CD8-positive, alpha-beta memory T cell (primary cell): ENCODE data around the gene YTHDF1. TPM values are rescaled to one million over a fixed set of nuclear protein-coding genes. Genes with fewer than 3 reads are reported as not detected.

Experiments
- CTCF ChIA-PET: fragments of 350-600 bp; sonication (Branson Sonifier 250); formaldehyde crosslinking; loops from one replicate; lab custom pipeline; 2021; ENCODE audit warnings: antibody characterized with exemption; lab: Charles Lee
- POLR2A ChIA-PET: fragments of 350-600 bp; sonication (Branson Sonifier 250); formaldehyde crosslinking; loops from one replicate; lab custom pipeline; 2021; ENCODE audit warnings: antibody characterized with exemption; lab: Charles Lee
- DNase-seq, 5 donors: peaks; one replicate each; pipeline versions ENCODE4 v3.0.0 to v3.0.0-alpha.2; 2020 to 2022; ENCODE audit warnings: mixed read lengths in 1 of 5
- H3K27ac ChIP-seq: one replicate; pipeline ENCODE4 v1.7.0; 2013; ENCODE audit warnings: low read depth, mild to moderate bottlenecking, low read length, moderate library complexity
- H3K27me3 ChIP-seq: 2 replicates; pipeline ENCODE4 v1.7.0; 2013; ENCODE audit warnings: low read length, mild to moderate bottlenecking; ENCODE audit not compliant: insufficient read depth, poor library complexity, severe bottlenecking
- H3K36me3 ChIP-seq: 2 replicates; pipeline ENCODE4 v1.7.0; 2013; ENCODE audit warnings: mild to moderate bottlenecking, low read length, moderate library complexity; ENCODE audit not compliant: insufficient read depth
- H3K4me1 ChIP-seq: 2 replicates; pipeline ENCODE4 v1.7.0; 2013; ENCODE audit warnings: mild to moderate bottlenecking, low read length, moderate library complexity; ENCODE audit not compliant: insufficient read depth
- H3K4me3 ChIP-seq: 2 replicates; pipeline ENCODE4 v1.7.0; 2013; ENCODE audit warnings: mild to moderate bottlenecking, low read length
- H3K9me3 ChIP-seq: 2 replicates; pipeline ENCODE4 v1.7.0; 2013; ENCODE audit warnings: mild to moderate bottlenecking, low read length
- H3K27ac Mint-ChIP-seq, 8 donors: one replicate each; pipeline ENCODE4 v1.8.0; 2020 to 2021; ENCODE audit warnings: mixed read lengths in 8 of 8, mild to moderate bottlenecking in 6 of 8, inconsistent platforms in 3 of 8, moderate library complexity in 3 of 8
- H3K27me3 Mint-ChIP-seq, 2 donors: one replicate each; pipeline ENCODE4 v1.8.0; 2020 to 2021; ENCODE audit warnings: mixed read lengths in 2 of 2, mild to moderate bottlenecking in 1 of 2, moderate library complexity in 1 of 2
- H3K36me3 Mint-ChIP-seq, 3 donors: one replicate each; pipeline ENCODE4 v1.8.0; 2020 to 2021; ENCODE audit warnings: mixed read lengths in 3 of 3, inconsistent platforms in 1 of 3, mild to moderate bottlenecking in 1 of 3
- H3K4me1 Mint-ChIP-seq, 3 donors: one replicate each; pipeline ENCODE4 v1.8.0; 2020 to 2021; ENCODE audit warnings: mixed read lengths in 3 of 3, inconsistent platforms in 1 of 3, mild to moderate bottlenecking in 1 of 3
- H3K4me3 Mint-ChIP-seq, 7 donors: one replicate each; pipeline ENCODE4 v1.8.0; 2020 to 2021; ENCODE audit warnings: mixed read lengths in 7 of 7, mild to moderate bottlenecking in 6 of 7, moderate library complexity in 4 of 7, inconsistent platforms in 2 of 7
- H3K9me3 Mint-ChIP-seq, 5 donors: one replicate each; pipeline ENCODE4 v1.8.0; 2020 to 2022; ENCODE audit warnings: mixed read lengths in 5 of 5, mild to moderate bottlenecking in 3 of 5, moderate library complexity in 2 of 5, inconsistent platforms in 1 of 5
- polyA plus RNA-seq: library from polyadenylated mRNA; unstranded; fragments of 300-500 nt; fragmentation: Illumina TruSeq; gene quantifications from one replicate; pipeline ENCODE4 v1.2.3, GENCODE V29; 2021
- total RNA-seq, 2 experiments: library from RNA; stranded (reverse); gene quantifications; one replicate each; pipeline ENCODE4 v1.2.3, GENCODE V29; 2021

The YTHDF1 gene
- total and polyA plus RNA-seq, 3 experiments from 2014 or later = 43.1 to 47.5 (median 47.0) TPM

DNA sequence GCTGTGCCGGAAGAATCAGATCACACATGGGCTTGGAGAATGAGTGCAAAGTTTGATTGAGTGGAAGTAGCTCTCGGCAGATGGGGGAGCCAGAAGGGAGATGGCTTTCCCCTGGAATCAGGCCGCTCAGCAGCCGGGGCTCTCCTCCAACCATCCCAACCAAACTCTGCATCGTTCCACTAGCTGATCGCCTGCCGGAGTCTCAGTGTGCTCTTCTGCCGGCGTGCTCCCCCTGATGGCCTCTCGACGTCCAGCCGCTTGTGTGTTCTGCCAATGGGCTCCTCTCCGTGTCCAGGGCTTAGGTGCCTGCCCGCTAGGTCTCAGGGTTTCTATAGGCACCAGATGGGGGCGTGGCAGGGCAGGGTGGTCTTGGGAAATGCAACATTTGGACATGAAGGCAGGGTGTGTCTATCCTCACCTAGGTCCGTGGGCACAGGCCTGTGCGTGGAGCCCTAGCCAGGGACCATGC is 14.9 kb upstream of the YTHDF1 start:
- no peak for DNase-seq

DNA sequence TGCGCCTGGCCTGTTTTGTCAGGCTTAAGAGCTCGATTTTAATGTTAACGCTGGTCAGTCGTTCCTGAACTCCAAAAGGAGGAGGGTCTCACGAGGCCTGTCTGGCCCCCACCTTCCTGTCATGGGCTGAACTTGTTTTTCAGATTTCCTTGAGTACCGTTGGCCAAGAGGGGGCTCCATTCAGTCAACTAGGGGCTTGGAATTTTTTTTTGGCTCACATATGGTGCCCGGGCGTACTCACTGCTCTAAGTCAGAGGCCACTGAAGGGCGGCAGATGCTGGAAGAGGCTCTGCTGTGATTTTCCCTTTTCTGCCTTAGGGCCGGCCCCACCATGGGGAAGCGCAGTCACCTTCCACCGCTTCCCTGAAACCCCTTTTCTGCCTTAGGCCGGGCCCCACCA is 12.9 kb upstream of the YTHDF1 start:
- no peaks in the 10 kb centered on the region for H3K36me3 Mint-ChIP-seq
- Histone ChIP-seq H3K27me3 (peaks cover 23% of the 10 kb centered on the region), H3K9me3 (no peaks in the 10 kb centered on the region), H3K36me3 (no peaks in the 10 kb centered on the region), H3K4me3 (no peak overlapping the region), H3K27ac (no peak overlapping the region), H3K4me1 (no peaks in the 10 kb centered on the region)
- DNase-seq = no peak
- H3K27ac Mint-ChIP-seq = no peak overlapping the region
- ChIA-PET POLR2A (no interaction called here), CTCF (no interaction called here)
- H3K27me3 Mint-ChIP-seq = peaks cover 16 to 55% of the 10 kb centered on the region in 2 donors
- peaks cover 0 to 3% (median 0%) of the 10 kb centered on the region in 3 donors for H3K4me1 Mint-ChIP-seq
- H3K4me3 Mint-ChIP-seq = no peak overlapping the region
- no peaks in the 10 kb centered on the region for H3K9me3 Mint-ChIP-seq

More for the DNA sequence above, 14.9 kb upstream of the YTHDF1 start:
- no peaks in the 10 kb centered on the region for H3K36me3 Mint-ChIP-seq
- Histone ChIP-seq H3K27me3 (peaks cover 23% of the 10 kb centered on the region), H3K4me3 (no peak overlapping the region), H3K36me3 (no peaks in the 10 kb centered on the region), H3K27ac (no peak overlapping the region), H3K9me3 (no peaks in the 10 kb centered on the region), H3K4me1 (no peaks in the 10 kb centered on the region)
- peaks cover 0 to 7% (median 0%) of the 10 kb centered on the region in 3 donors for H3K4me1 Mint-ChIP-seq
- ChIA-PET POLR2A (no interaction called here), CTCF (no interaction called here)
- H3K4me3 Mint-ChIP-seq = no peak overlapping the region
- peaks cover 16 to 56% of the 10 kb centered on the region in 2 donors for H3K27me3 Mint-ChIP-seq
- no peaks in the 10 kb centered on the region for H3K9me3 Mint-ChIP-seq
- H3K27ac Mint-ChIP-seq = no peak overlapping the region

DNA sequence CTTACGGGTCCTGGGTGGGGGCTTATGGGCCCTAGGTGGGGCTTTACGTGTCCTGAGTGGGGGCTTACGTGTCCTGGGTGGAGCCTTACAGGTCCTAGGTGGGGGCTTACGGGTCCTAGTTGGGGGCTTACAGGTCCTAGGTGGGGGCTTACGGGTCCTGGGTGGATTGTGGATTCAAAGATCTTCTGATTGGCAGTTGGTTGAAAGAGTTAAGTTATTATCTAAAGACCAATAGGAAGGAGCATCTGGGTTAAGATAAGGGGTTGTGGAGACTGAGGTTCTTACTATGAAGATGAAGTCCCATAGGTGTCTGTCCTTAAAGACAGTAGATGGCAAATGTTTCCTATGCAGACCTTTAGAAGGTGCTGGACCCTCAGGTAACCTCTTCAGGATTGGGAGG is 11.3 kb upstream of the YTHDF1 start:
- Mint-ChIP-seq H3K27ac (peak overlapping the region in 1 of 8 donors; percentile 60), H3K4me1 (peaks cover 0 to 3% (median 0%) of the 10 kb centered on the region in 3 donors), H3K9me3 (no peaks in the 10 kb centered on the region), H3K27me3 (peaks cover 12 to 45% of the 10 kb centered on the region in 2 donors), H3K36me3 (no peaks in the 10 kb centered on the region), H3K4me3 (no peak overlapping the region)
- no peak for DNase-seq
- POLR2A ChIA-PET = no interaction called here
- Histone ChIP-seq H3K27me3 (peaks cover 18% of the 10 kb centered on the region), H3K27ac (no peak overlapping the region), H3K9me3 (no peaks in the 10 kb centered on the region), H3K36me3 (no peaks in the 10 kb centered on the region), H3K4me1 (no peaks in the 10 kb centered on the region), H3K4me3 (no peak overlapping the region)
- CTCF ChIA-PET = no interaction called here

DNA sequence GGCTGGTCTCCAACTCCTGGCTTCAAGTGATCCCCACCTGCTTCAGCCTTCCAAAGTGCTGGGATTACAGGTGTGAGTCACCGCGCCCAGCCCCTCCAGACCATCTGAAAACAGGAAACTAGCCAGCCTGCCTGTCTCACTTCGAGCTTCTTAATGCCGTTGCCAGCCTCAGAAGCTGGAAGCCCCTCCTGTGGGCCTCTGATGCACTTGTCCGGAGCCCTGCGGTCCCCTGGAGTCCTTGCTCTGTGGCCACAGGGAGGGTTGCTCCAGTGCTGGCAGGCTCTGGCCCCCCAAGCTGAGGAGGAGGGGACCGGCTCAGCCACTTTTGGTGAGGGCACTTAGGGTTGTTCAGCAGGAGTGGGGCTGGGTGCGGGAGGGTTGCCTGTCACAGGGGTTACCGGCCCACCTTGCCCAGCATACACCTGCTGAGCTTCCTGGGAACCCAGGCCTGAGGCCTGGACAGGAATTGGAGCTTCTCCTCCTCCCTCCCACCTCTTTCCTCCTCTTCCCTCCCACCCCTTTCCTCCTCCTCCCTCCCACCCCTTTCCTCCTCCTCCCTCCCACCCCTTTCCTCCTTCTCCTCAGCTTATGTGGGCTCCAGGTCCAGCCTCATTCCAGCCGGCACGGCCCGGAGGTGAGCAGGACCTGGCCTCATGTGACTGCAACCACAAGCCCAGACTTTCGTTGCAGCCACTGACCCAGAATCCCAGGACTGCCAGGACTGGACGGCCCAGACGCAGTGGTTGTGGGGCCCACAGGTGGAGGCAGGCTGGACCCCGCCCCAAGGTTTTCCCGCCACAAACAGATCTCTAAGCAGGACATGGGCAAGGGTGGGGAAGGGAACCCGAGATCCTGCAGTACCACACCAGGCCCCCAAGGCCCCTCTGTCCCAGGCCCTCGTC is 10.4 kb upstream of the YTHDF1 start:
- H3K4me3 Mint-ChIP-seq = no peak overlapping the region
- no peak overlapping the region for H3K27ac Mint-ChIP-seq
- H3K4me1 Mint-ChIP-seq = peaks cover 0 to 3% (median 0%) of the 10 kb centered on the region in 3 donors
- H3K27me3 Mint-ChIP-seq = peaks cover 8 to 35% of the 10 kb centered on the region in 2 donors
- Histone ChIP-seq H3K4me1 (no peaks in the 10 kb centered on the region), H3K36me3 (no peaks in the 10 kb centered on the region), H3K27me3 (peaks cover 16% of the 10 kb centered on the region), H3K9me3 (no peaks in the 10 kb centered on the region), H3K4me3 (no peak overlapping the region), H3K27ac (no peak overlapping the region)
- ChIA-PET CTCF (interaction anchor here (1.2 to 4.2 kb wide), 2 partner anchors 7 to 11 kb away, joined by 3 to 27 read pairs; no protein-coding TSS in a partner anchor), POLR2A (no interaction called here)
- no peaks in the 10 kb centered on the region for H3K9me3 Mint-ChIP-seq
- H3K36me3 Mint-ChIP-seq = no peaks in the 10 kb centered on the region
- no peak for DNase-seq

DNA sequence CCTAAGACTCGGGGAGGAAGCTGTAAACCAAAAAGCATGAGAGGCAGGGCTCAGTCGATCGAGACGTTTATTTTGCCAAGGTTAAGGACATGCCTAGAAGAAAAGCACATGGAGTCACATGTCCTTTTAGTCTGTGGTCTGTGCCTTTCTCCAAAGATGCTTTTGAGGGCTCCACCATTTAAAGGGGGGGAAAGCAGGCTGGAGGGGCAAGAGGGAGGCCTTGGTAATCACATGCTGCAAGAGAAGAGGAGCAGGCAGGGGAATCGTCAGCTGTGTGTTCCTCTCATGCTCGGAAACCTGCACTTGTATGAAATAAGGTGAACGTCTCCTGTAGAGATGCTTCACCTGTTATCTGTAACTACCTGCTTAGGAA is 9.1 kb upstream of the YTHDF1 start:
- peaks cover 8% of the 10 kb centered on the region for H3K27me3 ChIP-seq
- Mint-ChIP-seq H3K27ac (peak overlapping the region in 1 of 8 donors; percentile 60), H3K4me3 (no peak overlapping the region), H3K4me1 (no peaks in the 10 kb centered on the region), H3K9me3 (no peaks in the 10 kb centered on the region), H3K36me3 (peaks cover 0 to 1% (median 0%) of the 10 kb centered on the region in 3 donors), H3K27me3 (peaks cover 3 to 31% of the 10 kb centered on the region in 2 donors)
- no peak overlapping the region for H3K4me3 ChIP-seq
- no peaks in the 10 kb centered on the region for H3K36me3 ChIP-seq
- H3K4me1 ChIP-seq = no peaks in the 10 kb centered on the region
- ChIA-PET POLR2A (no interaction called here), CTCF (interaction anchor here (1.2 to 4.2 kb wide), 6 partner anchors 9 to 80 kb away, joined by 3 to 27 read pairs (median 3); no protein-coding TSS in a partner anchor)
- no peak for DNase-seq
- H3K9me3 ChIP-seq = no peaks in the 10 kb centered on the region
- H3K27ac ChIP-seq = no peak overlapping the region

DNA sequence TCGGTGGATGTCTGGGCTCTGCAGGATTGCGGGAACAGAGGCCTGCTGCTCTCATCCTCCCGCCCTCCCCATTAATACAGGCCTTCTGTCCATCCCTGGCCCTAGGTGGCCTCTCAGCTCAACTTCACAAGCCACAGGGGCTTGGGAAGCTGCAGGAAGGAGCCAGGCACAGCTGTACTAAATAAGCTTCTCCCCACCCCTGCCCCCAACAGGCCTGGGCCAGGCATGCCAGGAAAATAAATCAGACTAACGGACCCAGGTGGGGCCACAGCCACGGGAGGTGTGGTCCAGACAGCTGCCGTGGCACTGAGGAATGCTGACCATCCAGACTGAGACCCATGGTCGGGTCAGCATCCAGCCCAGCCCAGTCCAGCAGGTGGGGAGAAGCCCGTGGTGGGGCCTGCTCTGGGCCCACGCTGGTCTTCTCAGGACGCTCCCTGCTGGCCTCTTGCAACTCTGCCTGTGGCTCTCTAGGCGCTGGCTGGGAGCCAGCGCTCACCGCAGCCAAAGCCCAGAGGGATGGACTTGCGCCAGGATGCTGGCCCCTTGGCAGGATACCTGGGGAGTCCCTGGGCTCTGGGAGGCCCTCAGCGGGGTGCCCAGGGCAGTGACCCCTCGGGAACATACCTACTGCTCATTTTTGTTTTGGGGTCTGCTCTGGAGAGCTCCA is 8.6 kb upstream of the YTHDF1 start:
- H3K4me1 Mint-ChIP-seq = no peaks in the 10 kb centered on the region
- H3K36me3 Mint-ChIP-seq = peaks cover 0 to 1% (median 0%) of the 10 kb centered on the region in 3 donors
- no peak for DNase-seq
- H3K27ac ChIP-seq = no peak overlapping the region
- H3K9me3 Mint-ChIP-seq = no peaks in the 10 kb centered on the region
- H3K4me3 Mint-ChIP-seq = no peak overlapping the region
- H3K36me3 ChIP-seq = no peaks in the 10 kb centered on the region
- peaks cover 3 to 29% of the 10 kb centered on the region in 2 donors for H3K27me3 Mint-ChIP-seq
- no peaks in the 10 kb centered on the region for H3K4me1 ChIP-seq
- H3K4me3 ChIP-seq = no peak overlapping the region
- no peak overlapping the region for H3K27ac Mint-ChIP-seq
- ChIA-PET CTCF (interaction anchor here (1.2 to 4.2 kb wide), 14 partner anchors 9 to 157 kb away, joined by 3 to 27 read pairs (median 6); partner anchors contain the start of gene YTHDF1), POLR2A (no interaction called here)
- peaks cover 6% of the 10 kb centered on the region for H3K27me3 ChIP-seq
- no peaks in the 10 kb centered on the region for H3K9me3 ChIP-seq

DNA sequence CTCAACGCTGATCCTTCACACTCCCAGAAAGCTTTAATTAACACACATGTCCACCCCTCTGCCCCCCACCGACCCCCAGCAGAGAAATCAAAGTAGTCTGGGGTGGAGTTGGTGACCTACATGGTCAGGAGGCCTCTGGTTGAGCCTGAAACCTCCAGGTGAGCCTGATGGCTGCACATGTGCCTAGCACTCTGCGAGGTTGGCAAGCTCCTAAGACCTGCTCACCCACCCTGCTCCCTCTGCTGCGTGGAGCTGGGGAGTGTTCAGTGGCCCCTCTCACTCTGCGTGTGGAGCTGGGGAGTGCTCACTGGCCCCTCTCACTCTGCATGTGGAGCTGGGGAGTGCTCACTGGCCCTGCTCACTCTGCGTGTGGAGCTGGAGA is 7.9 kb upstream of the YTHDF1 start:
- Mint-ChIP-seq H3K36me3 (peaks cover 0 to 1% (median 0%) of the 10 kb centered on the region in 3 donors), H3K4me3 (no peak overlapping the region), H3K27ac (no peak overlapping the region), H3K27me3 (peaks cover 3 to 22% of the 10 kb centered on the region in 2 donors), H3K9me3 (no peaks in the 10 kb centered on the region), H3K4me1 (no peaks in the 10 kb centered on the region)
- Histone ChIP-seq H3K36me3 (no peaks in the 10 kb centered on the region), H3K4me3 (no peak overlapping the region), H3K9me3 (no peaks in the 10 kb centered on the region), H3K27ac (no peak overlapping the region), H3K27me3 (no peaks in the 10 kb centered on the region), H3K4me1 (no peaks in the 10 kb centered on the region)
- no peak for DNase-seq
- POLR2A ChIA-PET = no interaction called here
- CTCF ChIA-PET = interaction anchor here (1.0 to 4.2 kb wide), 25 partner anchors 9 to 166 kb away, joined by 3 to 27 read pairs (median 5); partner anchors contain the start of genes COL20A1, NKAIN4 and YTHDF1
